Astrocyte (in vitro differentiated cells and primary cell): ENCODE data around the gene STOX1. TPM values are rescaled to one million over a fixed set of nuclear protein-coding genes. Genes with fewer than 3 reads are reported as not detected.

Source experiments
- DNase-seq: peaks from one replicate; pipeline ENCODE4 v3.0.0-alpha.2; 2010; ENCODE audit warnings: low read depth
- FAIRE-seq: peaks from 2 replicates; lab custom pipeline; 2011; peaks lifted over from hg19 to GRCh38; lab: Jason Lieb, UNC
- H2AFZ ChIP-seq: 2 replicates; pipeline ENCODE4 v1.6.0; 2012; ENCODE audit warnings: low read depth, low read length, inconsistent platforms
- H3K27ac ChIP-seq: 2 replicates; pipeline ENCODE4 v1.5.1; 2011; ENCODE audit warnings: low read depth, low read length, inconsistent platforms
- H3K27me3 ChIP-seq: 2 replicates; pipeline ENCODE4 v1.6.0; 2011; ENCODE audit warnings: low read length, inconsistent platforms; ENCODE audit not compliant: insufficient read depth
- H3K36me3 ChIP-seq: 2 replicates; pipeline ENCODE4 v1.5.1; 2011; ENCODE audit warnings: low read length, inconsistent platforms; ENCODE audit not compliant: insufficient read depth
- H3K4me1 ChIP-seq: 2 replicates; pipeline ENCODE4 v1.5.1; 2011; ENCODE audit warnings: low read length, inconsistent platforms; ENCODE audit not compliant: insufficient read depth
- H3K4me2 ChIP-seq: 2 replicates; pipeline ENCODE4 v1.6.0; 2012; ENCODE audit warnings: low read length, inconsistent platforms
- H3K4me3 ChIP-seq: 2 replicates; pipeline ENCODE4 v1.5.1; 2011; ENCODE audit warnings: low read depth, mild to moderate bottlenecking, low read length, inconsistent platforms; ENCODE audit not compliant: insufficient read depth
- H3K79me2 ChIP-seq: 2 replicates; pipeline ENCODE4 v1.6.0; 2012; ENCODE audit warnings: mild to moderate bottlenecking, low read length, inconsistent platforms; ENCODE audit not compliant: insufficient read depth
- H3K9ac ChIP-seq: 2 replicates; pipeline ENCODE4 v1.6.0; 2012; ENCODE audit warnings: mild to moderate bottlenecking, low read length, inconsistent platforms
- H3K9me3 ChIP-seq: 2 replicates; pipeline ENCODE4 v1.5.1; 2012; ENCODE audit warnings: low read depth, mild to moderate bottlenecking, low read length, inconsistent platforms; ENCODE audit not compliant: insufficient read depth
- H4K20me1 ChIP-seq: 2 replicates; pipeline ENCODE4 v1.6.0; 2012; ENCODE audit warnings: low read length, inconsistent platforms; ENCODE audit not compliant: insufficient read depth
- H3K27ac Mint-ChIP-seq: one replicate; pipeline ENCODE4 v1.8.0; 2021; ENCODE audit warnings: mild to moderate bottlenecking, mixed read lengths; ENCODE audit not compliant: unreplicated experiment
- H3K27me3 Mint-ChIP-seq: one replicate; pipeline ENCODE4 v1.8.0; 2021; ENCODE audit warnings: low read depth, mixed read lengths; ENCODE audit not compliant: unreplicated experiment
- H3K36me3 Mint-ChIP-seq: one replicate; pipeline ENCODE4 v1.8.0; 2021; ENCODE audit warnings: low read depth, mixed read lengths; ENCODE audit not compliant: unreplicated experiment
- H3K4me1 Mint-ChIP-seq: one replicate; pipeline ENCODE4 v1.8.0; 2021; ENCODE audit warnings: low read depth, mixed read lengths; ENCODE audit not compliant: unreplicated experiment
- H3K4me3 Mint-ChIP-seq: one replicate; pipeline ENCODE4 v1.8.0; 2021; ENCODE audit warnings: mild to moderate bottlenecking, moderate library complexity, mixed read lengths; ENCODE audit not compliant: unreplicated experiment
- H3K9me3 Mint-ChIP-seq: one replicate; pipeline ENCODE4 v1.8.0; 2021; ENCODE audit warnings: mild to moderate bottlenecking, mixed read lengths; ENCODE audit not compliant: unreplicated experiment
- EZH2 ChIP-seq: IDR thresholded peaks from 2 replicates; pipeline ENCODE4 v1.6.1; 2012; ENCODE audit warnings: mild to moderate bottlenecking, low read length, inconsistent platforms; ENCODE audit not compliant: insufficient read depth
- total RNA-seq: library from RNA; stranded (reverse); gene quantifications from 2 replicates; pipeline ENCODE4 v1.2.1, GENCODE V29; 2021
- TF ChIP-seq, protein P1 (sequence below): IDR thresholded peaks from 2 replicates; pipeline ENCODE4 v1.5.1; 2011; ENCODE audit warnings: low read depth, mild to moderate bottlenecking, inconsistent platforms, low read length, moderate library complexity; ENCODE audit not compliant: insufficient read depth

STOX1 gene
- total RNA-seq, 1 donor from 2014 or later, result 0.25 TPM

DNA sequence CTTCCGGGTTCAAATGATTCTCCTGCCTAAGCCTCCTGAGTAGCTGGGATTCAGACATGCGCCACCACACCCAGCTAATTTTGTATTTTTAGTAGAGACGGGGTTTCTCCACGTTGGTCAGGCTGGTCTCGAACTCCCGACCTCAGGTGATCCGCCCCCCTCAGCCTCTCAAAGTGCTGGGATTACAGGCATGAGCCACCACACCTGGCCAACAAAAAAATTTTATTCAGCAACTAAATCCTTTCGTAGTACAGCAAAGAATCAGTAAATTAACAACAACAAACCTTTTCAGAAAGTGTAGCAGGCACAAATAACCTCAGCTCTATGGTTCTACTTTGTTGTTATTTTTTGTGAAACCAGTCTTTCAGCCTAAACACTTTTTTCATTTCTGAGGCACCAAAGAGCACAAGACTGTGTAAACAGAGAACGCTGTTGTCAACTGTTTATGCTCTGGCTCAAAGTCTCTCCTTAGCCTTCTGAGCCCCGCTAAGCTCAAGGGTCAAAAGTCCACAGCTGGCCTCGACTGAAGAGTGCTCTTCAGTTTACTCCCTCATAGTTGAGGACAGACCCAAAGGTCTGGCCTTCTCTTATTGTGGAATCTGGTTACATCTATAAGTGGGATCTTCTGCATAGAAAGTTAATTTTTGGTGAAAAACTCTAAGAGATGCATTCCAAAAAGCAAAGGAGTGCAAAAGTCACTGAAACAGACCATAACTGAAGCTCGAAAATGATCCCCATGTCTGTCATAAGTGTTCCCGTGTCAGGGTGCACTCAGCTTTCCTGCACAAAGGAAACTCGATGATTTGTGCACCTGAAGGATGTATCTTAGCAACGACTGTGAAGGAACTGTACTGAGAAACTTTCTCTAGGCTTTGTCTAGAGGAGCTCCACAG lies 49.2 kb downstream of the STOX1 start:
- no peak for FAIRE-seq
- Histone ChIP-seq H3K36me3 (no peaks in the 10 kb centered on the region), H3K27ac (no peak overlapping the region), H3K27me3 (peaks cover 4% of the 10 kb centered on the region), H3K4me1 (peaks cover 4% of the 10 kb centered on the region), H3K4me2 (no peak overlapping the region), H3K9ac (no peak overlapping the region), H2AFZ (no peak overlapping the region), H4K20me1 (no peaks in the 10 kb centered on the region), H3K9me3 (no peaks in the 10 kb centered on the region), H3K79me2 (no peaks in the 10 kb centered on the region), H3K4me3 (no peak overlapping the region)
- Mint-ChIP-seq H3K4me3 (no peak overlapping the region), H3K27me3 (peaks cover 4% of the 10 kb centered on the region), H3K36me3 (no peaks in the 10 kb centered on the region), H3K4me1 (peaks cover 6% of the 10 kb centered on the region), H3K9me3 (no peaks in the 10 kb centered on the region), H3K27ac (no peak overlapping the region)
- TF ChIP-seq, protein P1, sequence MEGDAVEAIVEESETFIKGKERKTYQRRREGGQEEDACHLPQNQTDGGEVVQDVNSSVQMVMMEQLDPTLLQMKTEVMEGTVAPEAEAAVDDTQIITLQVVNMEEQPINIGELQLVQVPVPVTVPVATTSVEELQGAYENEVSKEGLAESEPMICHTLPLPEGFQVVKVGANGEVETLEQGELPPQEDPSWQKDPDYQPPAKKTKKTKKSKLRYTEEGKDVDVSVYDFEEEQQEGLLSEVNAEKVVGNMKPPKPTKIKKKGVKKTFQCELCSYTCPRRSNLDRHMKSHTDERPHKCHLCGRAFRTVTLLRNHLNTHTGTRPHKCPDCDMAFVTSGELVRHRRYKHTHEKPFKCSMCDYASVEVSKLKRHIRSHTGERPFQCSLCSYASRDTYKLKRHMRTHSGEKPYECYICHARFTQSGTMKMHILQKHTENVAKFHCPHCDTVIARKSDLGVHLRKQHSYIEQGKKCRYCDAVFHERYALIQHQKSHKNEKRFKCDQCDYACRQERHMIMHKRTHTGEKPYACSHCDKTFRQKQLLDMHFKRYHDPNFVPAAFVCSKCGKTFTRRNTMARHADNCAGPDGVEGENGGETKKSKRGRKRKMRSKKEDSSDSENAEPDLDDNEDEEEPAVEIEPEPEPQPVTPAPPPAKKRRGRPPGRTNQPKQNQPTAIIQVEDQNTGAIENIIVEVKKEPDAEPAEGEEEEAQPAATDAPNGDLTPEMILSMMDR, result no peak
- TF ChIP-seq EZH2, result no peak
- DNase-seq, result no peak

DNA sequence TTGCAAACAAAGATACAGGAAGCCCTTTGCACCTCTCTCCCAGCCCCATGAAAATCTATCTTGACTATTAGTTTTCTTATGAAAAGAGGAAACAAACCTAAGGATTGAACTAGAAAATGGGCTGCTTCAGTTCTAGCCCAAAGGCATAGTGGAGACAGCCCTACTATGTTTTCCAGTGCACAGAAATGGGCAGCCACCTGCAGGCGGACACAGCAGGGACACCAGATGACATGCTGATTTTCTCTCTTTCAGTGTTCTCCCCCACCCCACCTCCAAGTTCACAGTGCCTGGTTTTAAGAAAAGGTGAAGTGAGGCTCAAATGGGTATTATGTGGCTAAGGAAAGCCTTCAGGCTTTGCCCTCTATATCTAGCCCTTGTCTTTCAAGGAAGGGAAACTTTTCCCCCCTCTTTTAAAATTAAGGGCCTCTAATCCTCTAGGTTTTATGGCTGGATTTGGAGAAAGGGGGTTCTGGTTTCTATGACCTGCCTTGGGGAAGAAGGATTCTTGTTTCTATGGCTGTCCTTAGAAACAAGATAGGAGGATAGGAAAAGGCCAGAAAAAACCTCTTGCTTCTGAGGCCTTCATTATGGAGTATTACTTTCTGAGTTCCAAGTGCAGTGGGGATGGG lies 50.3 kb downstream of the STOX1 start:
- H4K20me1 ChIP-seq, result no peaks in the 10 kb centered on the region
- H3K4me1 ChIP-seq, result no peaks in the 10 kb centered on the region
- Mint-ChIP-seq H3K9me3 (no peaks in the 10 kb centered on the region), H3K4me1 (no peaks in the 10 kb centered on the region), H3K27ac (no peak overlapping the region), H3K4me3 (no peak overlapping the region), H3K27me3 (peaks cover 4% of the 10 kb centered on the region), H3K36me3 (no peaks in the 10 kb centered on the region)
- H3K79me2 ChIP-seq, result no peaks in the 10 kb centered on the region
- no peak overlapping the region for H2AFZ ChIP-seq
- no peak for DNase-seq
- no peak overlapping the region for H3K4me2 ChIP-seq
- H3K4me3 ChIP-seq, result no peak overlapping the region
- peaks cover 4% of the 10 kb centered on the region for H3K27me3 ChIP-seq
- no peaks in the 10 kb centered on the region for H3K36me3 ChIP-seq
- FAIRE-seq, result no peak
- TF ChIP-seq EZH2, result no peak
- TF ChIP-seq, protein P1, result no peak
- no peaks in the 10 kb centered on the region for H3K9me3 ChIP-seq
- H3K9ac ChIP-seq, result no peak overlapping the region
- H3K27ac ChIP-seq, result no peak overlapping the region

DNA sequence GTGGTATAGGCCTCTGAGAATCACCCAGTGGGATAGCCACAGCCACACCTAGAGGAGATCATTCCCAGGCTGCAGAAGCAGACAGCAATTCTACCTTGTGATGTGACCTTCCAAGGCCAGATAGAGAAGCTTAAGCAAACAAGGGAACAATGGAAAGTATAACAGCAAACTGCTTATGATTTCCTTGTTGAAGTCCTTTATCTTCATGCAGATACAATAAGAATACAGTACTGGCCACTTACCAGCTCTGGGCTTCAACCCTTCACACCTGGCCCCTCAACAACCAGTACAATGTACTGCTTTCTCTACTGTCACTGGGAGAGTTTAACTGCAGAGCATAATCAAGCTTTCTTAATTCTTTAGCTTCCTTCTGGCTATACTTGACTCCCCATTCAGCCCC lies 51.2 kb downstream of the STOX1 start:
- TF ChIP-seq, protein P1, result no peak
- TF ChIP-seq EZH2, result no peak
- H3K9me3 ChIP-seq, result no peaks in the 10 kb centered on the region
- H3K27ac ChIP-seq, result no peak overlapping the region
- no peak overlapping the region for H3K4me3 ChIP-seq
- H3K27me3 ChIP-seq, result peaks cover 4% of the 10 kb centered on the region
- H3K27me3 Mint-ChIP-seq, result peaks cover 4% of the 10 kb centered on the region
- no peaks in the 10 kb centered on the region for H3K9me3 Mint-ChIP-seq
- H3K4me1 Mint-ChIP-seq, result no peaks in the 10 kb centered on the region
- no peaks in the 10 kb centered on the region for H3K36me3 ChIP-seq
- H3K4me3 Mint-ChIP-seq, result no peak overlapping the region
- H4K20me1 ChIP-seq, result no peaks in the 10 kb centered on the region
- no peak for DNase-seq
- no peaks in the 10 kb centered on the region for H3K36me3 Mint-ChIP-seq
- H3K4me2 ChIP-seq, result no peak overlapping the region
- FAIRE-seq, result no peak
- H3K79me2 ChIP-seq, result no peaks in the 10 kb centered on the region
- H3K4me1 ChIP-seq, result no peaks in the 10 kb centered on the region
- H3K27ac Mint-ChIP-seq, result no peak overlapping the region
- no peak overlapping the region for H3K9ac ChIP-seq
- no peak overlapping the region for H2AFZ ChIP-seq
